ENCODE data around the gene XPO1.
"Not testable (repeated sequence)": the region's sequence is repeated elsewhere in the genome, so short reads cannot be mapped to it uniquely, and the experiment has no call there.

The XPO1 gene

DNA sequence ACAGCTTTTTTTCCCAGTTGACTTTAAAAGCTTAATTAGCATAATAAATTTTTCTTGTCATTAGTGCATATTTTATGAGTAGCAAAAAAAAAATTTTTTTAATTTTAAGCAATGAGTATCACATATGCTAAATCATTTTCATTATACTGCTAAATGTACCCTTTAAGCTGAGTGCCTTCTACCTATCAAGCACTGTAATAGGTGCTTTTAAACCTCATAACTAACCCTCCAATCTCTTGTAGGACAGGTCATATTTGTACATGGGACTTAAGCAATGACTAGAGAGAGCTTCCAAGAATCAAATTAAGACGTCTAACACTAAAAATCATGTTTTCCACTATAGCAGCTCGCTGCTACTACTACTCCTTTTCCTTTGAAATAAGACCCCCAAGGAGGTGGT lies 7.4 kb downstream of the XPO1 start:
- no peak for DNase-seq

- no peak for DNase-seq
These were observed 8.0 kb downstream of the XPO1 start for GRCh38 chr2:61529944-61530735.

- DNase-seq: no peak
These were observed 17.9 kb downstream of the XPO1 start for GRCh38 chr2:61520261-61520660.

DNA sequence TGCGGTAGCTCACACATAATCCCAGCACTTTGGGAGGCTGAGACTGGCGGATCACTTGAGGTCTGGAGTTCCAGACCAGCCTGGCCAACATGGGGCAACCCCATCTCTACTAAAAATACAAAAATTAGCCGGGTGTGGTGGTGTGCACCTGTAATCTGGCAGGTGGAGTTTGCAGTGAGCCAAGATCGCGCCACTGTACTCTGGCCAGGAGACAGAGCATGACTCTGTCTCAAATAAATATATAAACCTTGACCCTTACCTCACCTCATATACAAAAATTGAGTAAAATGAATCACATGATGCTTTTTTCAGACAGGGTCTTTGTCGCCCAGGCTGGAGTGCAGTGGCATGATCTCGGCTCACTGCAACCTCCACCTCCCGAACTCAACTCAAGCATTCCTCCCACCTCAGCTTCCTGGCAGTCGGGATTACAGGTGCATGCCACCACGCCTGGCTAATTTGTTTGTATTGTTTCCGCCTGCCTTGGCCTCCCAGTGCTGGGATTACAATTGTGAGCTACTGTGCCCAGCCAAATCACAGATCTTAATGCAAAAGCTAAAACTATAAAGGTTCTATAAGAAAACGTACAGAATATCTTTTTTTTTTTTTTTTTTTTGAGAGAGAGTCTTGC lies 25.3 kb downstream of the XPO1 start:
- no peak for DNase-seq

DNA sequence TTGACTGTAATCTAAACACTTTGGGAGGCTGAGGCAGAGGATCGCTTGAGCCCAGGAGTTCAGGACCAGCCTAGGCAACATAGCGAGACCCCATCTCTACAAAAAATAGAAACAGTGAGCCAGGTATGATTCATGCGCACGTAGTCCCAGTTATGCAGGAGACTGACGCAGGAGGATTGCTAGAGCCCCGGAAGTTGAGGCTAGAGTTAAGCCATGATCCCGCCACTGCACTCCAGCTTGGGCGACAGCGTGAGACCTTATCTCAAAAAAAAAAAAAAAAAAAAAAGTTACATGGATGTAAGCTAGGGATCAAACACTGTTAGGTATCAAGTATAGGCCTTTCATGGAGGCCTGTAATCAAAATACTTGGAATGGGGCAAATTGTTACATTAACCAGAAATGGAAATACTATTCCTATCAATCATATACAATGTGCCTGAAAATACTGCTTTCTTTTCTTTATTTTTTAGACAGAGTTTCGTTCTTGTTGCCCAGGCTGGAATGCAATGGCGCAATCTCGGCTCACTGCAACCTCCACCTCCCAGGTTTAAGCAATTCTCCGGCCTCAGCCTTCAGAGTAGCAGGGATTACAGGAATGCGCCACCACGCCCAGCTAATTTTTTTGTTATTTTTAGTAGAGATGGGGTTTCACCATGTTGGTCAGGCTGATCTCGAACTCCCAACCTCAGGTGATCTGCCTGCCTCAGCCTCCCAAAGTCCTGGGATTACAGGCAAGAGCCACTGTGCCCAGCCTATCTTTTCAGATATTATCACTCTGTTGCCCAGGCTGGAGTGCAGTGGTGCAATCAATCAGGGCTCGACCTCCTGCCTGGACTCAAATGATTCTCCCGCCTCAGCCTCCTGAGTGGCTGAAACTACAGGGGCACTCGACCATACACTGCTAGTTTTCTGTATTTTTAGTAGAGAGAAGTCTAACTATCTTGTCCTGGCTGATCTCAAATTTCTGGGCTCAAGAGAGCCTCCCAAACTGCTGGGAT lies 27.2 kb downstream of the XPO1 start:
- no peak for DNase-seq

DNA sequence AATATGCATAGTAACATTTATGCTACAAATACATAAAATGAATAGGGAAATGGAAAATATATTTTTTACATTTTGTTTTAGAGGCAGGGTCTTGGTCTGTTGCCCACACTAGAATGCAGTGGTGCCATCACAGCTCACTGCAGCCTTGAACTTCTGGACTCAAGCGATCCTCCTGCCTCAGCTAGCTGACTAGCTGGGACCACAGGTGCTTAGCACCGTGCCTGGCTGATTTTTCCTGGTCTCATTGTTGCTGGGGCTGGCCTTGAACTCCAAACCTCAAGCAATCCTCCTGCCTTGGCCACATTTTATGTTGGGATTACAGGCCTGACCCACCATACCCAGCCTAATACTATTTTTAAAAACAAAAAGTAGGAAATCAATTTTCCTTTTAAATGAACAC lies 33.2 kb downstream of the XPO1 start:
- no peak for DNase-seq

DNA sequence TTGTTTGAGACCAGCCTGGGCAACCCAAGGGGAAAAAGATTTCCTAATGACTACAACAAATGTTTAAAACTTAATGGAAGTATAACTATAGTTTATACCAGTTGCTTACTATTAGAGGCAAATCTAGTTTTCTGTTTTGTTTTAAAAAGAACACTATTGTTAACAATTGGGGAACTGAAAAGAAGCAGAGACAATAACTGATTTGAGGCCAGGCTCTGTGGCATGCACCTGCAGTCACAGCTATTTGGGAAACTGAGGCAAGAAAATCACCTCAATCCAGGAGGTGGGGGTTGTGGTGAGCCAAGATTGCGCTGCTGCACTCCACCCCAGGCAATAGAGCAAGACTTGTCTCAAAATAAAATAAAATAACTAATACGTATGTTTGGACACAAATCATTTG lies 39.1 kb downstream of the XPO1 start:
- no peak for DNase-seq

- DNase-seq: no peak
These were observed 44.6 kb downstream of the XPO1 start for GRCh38 chr2:61493523-61493942.

DNA sequence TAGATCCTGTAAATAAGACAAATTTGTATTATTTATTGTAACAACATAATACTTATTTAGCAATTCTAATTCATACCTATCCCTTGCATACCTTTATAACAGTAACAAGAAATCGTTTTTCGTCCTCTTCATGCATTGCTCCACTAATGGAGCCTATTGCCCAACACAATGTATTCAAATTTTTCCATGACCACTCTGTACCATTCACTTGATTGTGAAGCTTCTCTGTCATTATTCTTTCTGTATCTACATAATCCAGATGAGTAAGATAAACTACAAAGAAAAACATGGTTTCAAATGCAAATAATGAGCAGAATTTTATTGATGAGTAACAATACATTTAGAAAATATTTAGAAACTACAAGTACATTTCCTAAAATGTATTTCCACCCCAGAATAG lies 45.7 kb downstream of the XPO1 start:
- DNase-seq: no peak

DNA sequence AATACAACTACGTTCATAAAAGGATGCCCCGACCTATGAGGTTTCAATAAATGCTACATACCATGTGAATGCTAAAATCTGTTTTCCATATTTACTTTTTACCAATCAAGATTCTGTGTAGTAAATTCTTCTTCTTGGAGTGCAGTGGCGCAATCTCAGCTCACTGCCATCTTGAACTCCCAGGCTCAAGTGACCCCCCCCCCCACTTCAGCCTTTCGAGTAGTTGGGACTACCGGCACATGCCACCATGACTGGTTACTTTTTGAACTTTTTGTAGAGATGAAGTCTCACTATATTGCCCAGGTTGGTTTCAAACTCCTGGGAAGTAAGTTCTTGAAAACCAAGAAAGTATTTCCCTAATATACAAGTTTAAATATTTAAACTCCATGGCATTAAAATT lies 52.9 kb downstream of the XPO1 start:
- no peak for DNase-seq

- no peak for DNase-seq
These were observed 60.1 kb downstream of the XPO1 start for GRCh38 chr2:61478086-61478485.

- not testable (repeated sequence) for DNase-seq
These were observed 61.1 kb downstream of the XPO1 start for GRCh38 chr2:61476929-61477589.

DNA sequence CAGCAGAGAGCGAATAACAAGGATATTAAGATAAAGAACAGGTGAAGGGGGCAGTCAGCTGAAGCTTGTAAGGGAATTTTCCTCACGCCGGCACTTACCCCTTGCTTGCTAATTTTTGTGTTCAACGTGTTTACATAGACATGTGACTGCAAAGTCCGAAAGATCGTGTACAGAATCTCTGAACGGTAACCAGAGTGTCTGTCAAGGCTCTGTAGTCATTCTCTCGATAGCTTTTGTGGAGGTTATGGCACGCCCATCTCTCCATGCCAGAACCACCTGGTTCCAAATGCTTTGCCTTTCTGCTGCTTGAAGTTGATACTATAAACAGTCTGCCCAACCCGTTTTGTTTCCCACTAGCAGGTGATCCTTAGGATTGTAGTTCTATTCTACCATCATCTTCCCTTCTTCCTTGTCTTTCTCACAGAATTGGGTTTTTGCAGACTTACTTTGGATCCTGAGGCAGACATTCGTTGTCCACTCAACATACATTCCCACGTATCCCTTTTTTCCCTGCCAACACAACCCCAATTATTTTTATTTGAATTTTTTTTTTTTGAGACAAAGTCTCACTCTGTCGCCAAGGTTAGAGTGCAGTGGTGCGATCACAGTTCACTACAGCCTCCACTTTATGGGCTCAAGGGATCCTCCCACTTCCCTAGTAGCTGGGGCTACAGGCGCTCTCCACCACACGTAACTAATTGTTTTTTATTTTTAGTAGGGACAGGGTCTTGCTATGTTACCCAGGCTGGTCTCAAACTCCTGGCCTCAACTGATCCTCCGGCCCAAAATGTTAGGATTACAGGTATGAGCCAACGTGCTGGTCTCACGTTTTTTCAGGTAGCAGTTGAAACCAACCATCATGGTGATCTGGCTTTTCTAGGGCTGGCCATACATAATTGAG lies 66.0 kb downstream of the XPO1 start:
- DNase-seq: no peak

GRCh38 chr2:61470965-61471904 lies 66.9 kb downstream of the XPO1 start, which contains the start of gene USP34:
Gene USP34 (minus strand): TSS chr2:61471087. CDS start chr2:61470692, 395 bp downstream.
- peak; percentile 87 for DNase-seq

DNA sequence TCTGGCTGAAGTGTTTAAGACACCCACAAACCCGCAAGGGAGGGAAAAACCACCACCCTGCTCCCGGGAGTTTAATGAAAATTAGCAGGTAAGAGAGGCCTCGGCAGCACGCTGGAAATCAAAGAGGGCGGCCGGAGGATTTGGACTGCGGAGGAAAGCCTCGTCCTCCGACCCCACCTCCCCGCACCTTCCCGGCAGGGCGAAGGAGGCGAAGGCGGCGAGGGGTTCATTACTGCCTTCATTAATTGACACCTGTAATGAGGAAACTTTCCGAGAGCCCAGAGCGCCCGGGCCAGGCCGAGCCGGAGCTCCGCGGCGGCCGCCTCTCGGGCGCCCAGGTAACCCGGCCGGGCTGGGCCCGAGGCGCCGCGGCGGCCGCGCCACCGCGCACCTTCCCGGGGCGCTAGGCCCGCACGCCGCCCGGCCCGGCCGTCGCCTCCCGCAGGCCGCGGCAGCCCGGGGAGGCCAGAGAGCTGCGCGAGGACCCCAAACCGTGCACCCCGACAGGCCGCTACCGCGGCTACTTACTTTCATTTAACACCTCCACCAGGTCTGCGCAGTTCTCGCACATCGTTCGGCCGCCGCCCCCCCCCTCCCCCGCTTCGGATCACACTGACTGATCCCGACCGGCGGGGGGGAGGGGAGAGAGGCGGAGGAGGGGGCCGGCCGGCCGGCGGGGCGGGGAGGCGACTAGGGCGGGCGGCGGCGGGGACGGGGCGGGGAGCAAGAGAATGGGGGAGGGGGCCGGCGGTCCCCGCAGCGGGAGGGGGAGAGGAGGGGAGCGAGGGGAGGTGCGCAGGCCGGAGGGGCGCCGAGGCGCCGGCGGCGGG lies 67.8 kb downstream of the XPO1 start:
- DNase-seq: peak; percentile 59

- no peak for DNase-seq
These were observed 68.6 kb downstream of the XPO1 start for GRCh38 chr2:61469424-61470121.

DNA sequence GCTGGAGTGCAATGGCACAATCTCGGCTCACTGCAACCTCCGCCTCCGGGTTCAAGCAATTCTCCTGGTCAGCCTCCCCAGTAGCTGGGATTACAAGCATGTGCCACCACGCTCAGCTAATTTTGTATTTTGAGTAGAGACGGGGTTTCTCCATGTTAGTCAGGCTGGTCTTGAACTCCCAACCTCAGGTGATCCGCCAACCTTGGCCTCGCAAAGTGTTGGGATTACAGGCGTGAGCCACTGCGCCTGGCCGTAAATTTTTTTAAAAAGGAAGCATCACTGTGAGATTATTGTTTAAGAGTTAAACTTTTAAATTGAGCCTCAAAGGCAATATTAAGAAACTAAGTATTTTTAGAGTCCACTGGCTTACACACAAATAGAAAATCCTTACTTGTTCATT lies 69.9 kb downstream of the XPO1 start:
- DNase-seq: not testable (repeated sequence)

DNA sequence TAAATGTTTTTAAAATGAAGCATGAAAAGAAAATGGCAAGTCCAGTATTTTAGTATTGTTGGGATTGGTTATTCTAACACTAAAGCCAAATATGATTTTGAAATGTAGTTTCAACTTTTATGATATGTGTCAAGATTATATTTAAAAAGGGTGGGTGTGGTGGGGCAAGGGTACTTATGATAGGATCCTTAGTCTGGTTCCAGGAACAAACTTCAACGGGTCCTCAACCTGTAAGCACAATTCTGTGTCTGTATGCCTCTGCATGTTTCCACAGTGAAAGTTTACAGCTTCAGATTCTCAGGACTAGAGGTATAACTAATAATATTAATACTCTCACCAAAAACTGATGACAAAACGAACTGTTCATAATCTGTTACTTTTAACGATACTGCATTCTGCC lies 73.1 kb downstream of the XPO1 start:
- no peak for DNase-seq
